Measurements from ENCODE around the gene PDIA5.

Gene PDIA5

GRCh38 chr3:123168605-123169004 is 101.8 kb downstream of the PDIA5 start:
- H3K4me3 ChIP-seq (ENCODE audit: low read length): no peak overlapping the region
- TF ChIP-seq ZNF274 (IDR thresholded peaks at IDR 0.05; ENCODE audit: low read depth, low read length): no peak

DNA sequence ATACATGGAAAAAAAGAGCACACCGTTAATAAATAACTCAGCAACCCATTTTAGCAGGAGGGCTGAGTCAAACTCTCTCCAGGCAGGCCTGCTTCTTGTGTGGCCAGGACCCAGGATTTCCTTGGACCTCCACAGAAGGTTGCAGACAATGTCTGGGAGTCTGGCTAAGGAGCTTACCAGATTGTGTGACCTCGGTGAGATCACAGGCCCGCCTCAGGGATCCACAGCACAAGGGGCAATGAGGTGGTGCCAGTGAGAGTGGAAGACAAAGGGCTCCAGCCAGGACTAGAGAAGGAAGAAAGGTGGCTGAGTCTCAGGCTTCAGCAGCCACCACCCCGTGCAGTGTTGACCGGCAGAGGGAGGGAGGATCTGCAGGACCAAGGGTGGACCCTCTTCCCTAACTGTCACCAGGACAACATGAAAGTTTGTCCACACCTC is 102.7 kb downstream of the PDIA5 start:
- no peak overlapping the region for H3K4me3 ChIP-seq (ENCODE audit: low read length)
- no peak for TF ChIP-seq ZNF274 (IDR thresholded peaks at IDR 0.05; ENCODE audit: low read depth, low read length)

DNA sequence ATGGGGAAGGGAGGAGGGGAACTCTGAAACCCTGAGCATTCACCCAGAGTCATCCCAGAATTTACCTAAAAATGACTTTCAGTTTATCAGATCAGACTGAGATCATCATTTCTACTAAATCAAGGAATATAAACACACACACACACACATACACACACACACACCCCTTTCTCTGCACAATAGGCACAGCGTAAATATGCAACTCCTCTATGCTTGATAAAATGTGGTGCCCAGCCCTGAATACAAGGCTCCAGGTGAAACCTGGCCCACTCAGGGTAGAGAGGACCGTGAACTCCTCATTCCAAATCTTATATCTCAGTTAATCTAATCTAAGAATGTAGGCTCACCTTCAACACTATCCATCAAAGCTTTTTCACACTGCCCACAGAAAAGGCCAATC is 103.1 kb downstream of the PDIA5 start:
- no peak overlapping the region for H3K4me3 ChIP-seq (ENCODE audit: low read length)
- no peak for TF ChIP-seq ZNF274 (IDR thresholded peaks at IDR 0.05; ENCODE audit: low read depth, low read length)

GRCh38 chr3:123180791-123181190 is 114.0 kb downstream of the PDIA5 start:
- no peak for TF ChIP-seq ZNF274 (IDR thresholded peaks at IDR 0.05; ENCODE audit: low read depth, low read length)
- no peak overlapping the region for H3K4me3 ChIP-seq (ENCODE audit: low read length)

DNA sequence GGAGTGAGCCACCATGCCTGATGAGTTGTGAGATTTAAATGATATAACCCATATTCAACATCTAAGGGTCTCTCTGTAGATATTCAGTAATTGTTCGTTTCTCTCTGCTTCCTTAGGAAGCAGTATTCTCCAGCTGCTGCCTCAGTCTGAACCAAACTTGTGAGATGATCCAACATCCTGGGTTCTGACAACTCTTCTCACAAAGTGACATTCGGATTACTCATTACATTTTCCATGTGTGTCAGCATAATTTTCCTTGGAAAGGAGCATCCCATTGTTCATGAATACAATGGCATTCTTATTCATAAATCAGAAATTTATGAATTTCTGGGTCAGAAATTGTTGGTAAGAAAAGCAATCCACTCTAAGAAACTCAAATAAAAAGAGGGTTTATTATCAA is 119.9 kb downstream of the PDIA5 start:
- no peak overlapping the region for H3K4me3 ChIP-seq (ENCODE audit: low read length)
- no peak for TF ChIP-seq ZNF274 (IDR thresholded peaks at IDR 0.05; ENCODE audit: low read depth, low read length)

GRCh38 chr3:123188058-123188457 is 121.2 kb downstream of the PDIA5 start:
- H3K4me3 ChIP-seq (ENCODE audit: low read length): no peak overlapping the region
- TF ChIP-seq ZNF274 (IDR thresholded peaks at IDR 0.05; ENCODE audit: low read depth, low read length): no peak

- H3K4me3 ChIP-seq (ENCODE audit: low read length): no peak overlapping the region
- TF ChIP-seq ZNF274 (IDR thresholded peaks at IDR 0.05; ENCODE audit: low read depth, low read length): no peak
These were observed 126.8 kb downstream of the PDIA5 start for GRCh38 chr3:123193448-123194101.

GRCh38 chr3:123194552-123194951 is 127.7 kb downstream of the PDIA5 start:
- TF ChIP-seq ZNF274 (IDR thresholded peaks at IDR 0.05; ENCODE audit: low read depth, low read length): no peak
- H3K4me3 ChIP-seq (ENCODE audit: low read length): no peak overlapping the region

DNA sequence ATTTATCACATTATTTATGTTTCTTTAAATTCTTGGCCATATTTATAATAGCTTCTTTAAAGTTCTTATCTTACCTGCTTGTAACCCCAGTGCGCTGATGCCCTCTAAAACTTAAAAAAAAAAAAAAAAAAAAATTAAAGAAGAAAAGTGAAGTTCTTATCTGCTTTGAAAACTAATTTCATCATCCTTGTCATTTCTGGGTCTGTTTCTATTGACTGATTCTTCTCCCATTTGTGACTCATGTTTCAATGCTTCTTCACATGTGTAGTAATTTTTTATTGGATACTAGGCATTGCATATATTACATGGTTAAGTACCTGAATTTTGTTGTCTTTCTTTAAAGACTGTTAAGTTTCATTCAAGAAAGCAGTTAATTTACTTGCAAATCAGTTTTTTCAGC is 131.5 kb downstream of the PDIA5 start:
- no peak overlapping the region for H3K4me3 ChIP-seq (ENCODE audit: low read length)
- no peak for TF ChIP-seq ZNF274 (IDR thresholded peaks at IDR 0.05; ENCODE audit: low read depth, low read length)

- peak overlapping the region; percentile 71 for H3K4me3 ChIP-seq (ENCODE audit: low read length)
- TF ChIP-seq ZNF274 (IDR thresholded peaks at IDR 0.05; ENCODE audit: low read depth, low read length): no peak
These were observed 134.4 kb downstream of the PDIA5 start for GRCh38 chr3:123201223-123201556.

GRCh38 chr3:123201557-123202427 is 135.0 kb downstream of the PDIA5 start, which contains the start of gene SEC22A:
Gene SEC22A (plus strand): TSS chr3:123201943. CDS start chr3:123209218, 7,275 bp downstream.
- H3K4me3 ChIP-seq (ENCODE audit: low read length): peak within 1 kb of the TSS; percentile 71
- TF ChIP-seq ZNF274 (IDR thresholded peaks at IDR 0.05; ENCODE audit: low read depth, low read length): no peak

- H3K4me3 ChIP-seq (ENCODE audit: low read length): peak overlapping the region; percentile 71
- TF ChIP-seq ZNF274 (IDR thresholded peaks at IDR 0.05; ENCODE audit: low read depth, low read length): no peak
These were observed 135.6 kb downstream of the PDIA5 start for GRCh38 chr3:123202451-123202850.
